ENCODE measurements around the gene MFSD1.

DNA sequence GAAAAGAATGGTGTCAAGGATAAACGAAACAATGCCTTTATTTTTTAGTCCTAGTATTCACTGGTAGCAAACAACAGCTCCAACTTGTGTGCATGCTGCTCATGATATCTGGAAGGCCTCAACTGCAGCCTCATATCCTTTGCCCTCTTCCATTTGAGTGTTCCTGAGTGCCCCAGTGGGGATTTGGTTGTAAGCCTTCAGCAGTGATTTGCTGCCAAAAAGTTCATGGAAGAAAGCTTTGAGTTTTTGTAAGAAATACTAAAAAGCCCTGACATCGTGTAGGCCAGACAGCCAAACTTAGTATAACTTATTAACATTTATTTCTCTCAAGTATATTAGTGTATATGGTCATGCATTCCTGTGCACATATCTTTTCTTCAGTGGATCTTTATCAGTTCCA, 30.0 kb downstream of the MFSD1 start:
- no peak for TF ChIP-seq RARB (CRISPR knock-in tag; IDR thresholded peaks at IDR 0.05)
- TF ChIP-seq, protein P1, sequence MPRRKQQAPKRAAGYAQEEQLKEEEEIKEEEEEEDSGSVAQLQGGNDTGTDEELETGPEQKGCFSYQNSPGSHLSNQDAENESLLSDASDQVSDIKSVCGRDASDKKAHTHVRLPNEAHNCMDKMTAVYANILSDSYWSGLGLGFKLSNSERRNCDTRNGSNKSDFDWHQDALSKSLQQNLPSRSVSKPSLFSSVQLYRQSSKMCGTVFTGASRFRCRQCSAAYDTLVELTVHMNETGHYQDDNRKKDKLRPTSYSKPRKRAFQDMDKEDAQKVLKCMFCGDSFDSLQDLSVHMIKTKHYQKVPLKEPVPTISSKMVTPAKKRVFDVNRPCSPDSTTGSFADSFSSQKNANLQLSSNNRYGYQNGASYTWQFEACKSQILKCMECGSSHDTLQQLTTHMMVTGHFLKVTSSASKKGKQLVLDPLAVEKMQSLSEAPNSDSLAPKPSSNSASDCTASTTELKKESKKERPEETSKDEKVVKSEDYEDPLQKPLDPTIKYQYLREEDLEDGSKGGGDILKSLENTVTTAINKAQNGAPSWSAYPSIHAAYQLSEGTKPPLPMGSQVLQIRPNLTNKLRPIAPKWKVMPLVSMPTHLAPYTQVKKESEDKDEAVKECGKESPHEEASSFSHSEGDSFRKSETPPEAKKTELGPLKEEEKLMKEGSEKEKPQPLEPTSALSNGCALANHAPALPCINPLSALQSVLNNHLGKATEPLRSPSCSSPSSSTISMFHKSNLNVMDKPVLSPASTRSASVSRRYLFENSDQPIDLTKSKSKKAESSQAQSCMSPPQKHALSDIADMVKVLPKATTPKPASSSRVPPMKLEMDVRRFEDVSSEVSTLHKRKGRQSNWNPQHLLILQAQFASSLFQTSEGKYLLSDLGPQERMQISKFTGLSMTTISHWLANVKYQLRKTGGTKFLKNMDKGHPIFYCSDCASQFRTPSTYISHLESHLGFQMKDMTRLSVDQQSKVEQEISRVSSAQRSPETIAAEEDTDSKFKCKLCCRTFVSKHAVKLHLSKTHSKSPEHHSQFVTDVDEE (CRISPR knock-in tag; IDR thresholded peaks at IDR 0.05): no peak
